Right lobe of liver (tissue), 4 donors: Measurements from ENCODE around the gene AVL9.

Experiments
- CTCF ChIP-seq, 4 donors: fragments of 200-600 bp in 3 of 4; fragments of 450-650 bp in 1 of 4; IDR thresholded peaks; one replicate each; pipeline versions ENCODE4 v1.5.1 to v1.8.0; 2016 to 2022; ENCODE audit warnings: antibody characterized with exemption in 4 of 4, mild to moderate bottlenecking in 2 of 4
- POLR2A ChIP-seq: fragments of 450-650 bp; IDR thresholded peaks from one replicate; pipeline ENCODE4 v1.6.1; 2017; ENCODE audit warnings: antibody characterized with exemption, mild to moderate bottlenecking
- donor health status: DM: no; HTN: no; CAD: no.
- donor health status: DM: no; HTN: no; CAD: no.
- donor health status: DM: no; HTN: yes; CAD: no.

GRCh38 chr7:32470871-32471270, 24.4 kb upstream of the AVL9 start:
- TF ChIP-seq POLR2A (no peak), CTCF (IDR thresholded peaks at IDR 0.05) (no peak)
